Testis (tissue), 5 donors: Measurements from ENCODE around the gene SPRYD3. TPM values are rescaled to one million over a fixed set of nuclear protein-coding genes. Genes with fewer than 3 reads are reported as not detected.

Source experiments
- DNase-seq: peaks from one replicate; pipeline ENCODE4 v3.0.0-alpha.2; 2019
- H3K27ac ChIP-seq, 2 donors: fragments of 200-600 bp; sonication (generic); one replicate each; pipeline ENCODE4 v1.5.1; 2019
- H3K27me3 ChIP-seq: fragments of 200-600 bp; sonication (generic); one replicate; pipeline ENCODE4 v1.5.1; 2019
- H3K36me3 ChIP-seq: fragments of 200-600 bp; sonication (generic); one replicate; pipeline ENCODE4 v1.5.1; 2017; ENCODE audit warnings: low read depth; ENCODE audit errors: missing control alignments
- H3K4me1 ChIP-seq: fragments of 200-600 bp; sonication (generic); one replicate; pipeline ENCODE4 v1.5.1; 2019
- H3K4me3 ChIP-seq, 2 donors: fragments of 200-600 bp; sonication (generic); one replicate each; pipeline ENCODE4 v1.5.1; 2017 to 2019
- H3K9me3 ChIP-seq: fragments of 200-600 bp; sonication (generic); one replicate; pipeline ENCODE4 v1.5.1; 2017
- CTCF ChIP-seq, 3 experiments: fragments of 450-650 bp in 2 of 3; fragments of 200-600 bp in 1 of 3; sonication (generic) in 1 of 3; IDR thresholded peaks; one replicate each; pipeline ENCODE4 v1.5.1; 2016 to 2019; ENCODE audit warnings: antibody characterized with exemption in 3 of 3, mild to moderate bottlenecking in 2 of 3, moderate library complexity in 1 of 3
- POLR2A ChIP-seq: fragments of 450-650 bp; IDR thresholded peaks from one replicate; pipeline ENCODE4 v1.6.1; 2017; ENCODE audit warnings: antibody characterized with exemption, mild to moderate bottlenecking, moderate library complexity
- WGBS, 2 donors: methylation state at CpG; one replicate each; pipeline ENCODE4 v1.1.5; 2018; 5-methylcytosine and 5-hydroxymethylcytosine counted together
- intact Hi-C: fragments of 100-400 bp; cut with DNase I; formaldehyde crosslinking; loops from one replicate; pipeline ENCODE4 v1.15.1; 2023; ENCODE audit warnings: low total_unique reads
- long read RNA-seq, 2 donors: transcript quantifications; one replicate each; lab custom pipeline, GENCODE V29; 2026
- polyA plus RNA-seq: library from polyadenylated mRNA; stranded (reverse); fragments of 350-450 nt; fragmentation: Illumina TruSeq; extraction: RNeasy Lipid Tissue Mini Kit (QIAGEN cat#74804); gene quantifications from one replicate; pipeline ENCODE4 v1.2.3, GENCODE V29; 2014; ENCODE audit warnings: low read depth, low replicate concordance; ENCODE audit not compliant: insufficient read depth
- total RNA-seq, 2 donors: library from RNA; depleted of rRNA; stranded (reverse); fragments of >200 nt; gene quantifications; one replicate each; pipeline ENCODE4 v1.2.3, GENCODE V29; 2016

Gene SPRYD3
- total RNA-seq (10 to 100 TPM; 27.7 to 29.5 TPM), polyA plus RNA-seq (29.5 TPM)
- long read RNA-seq, donor 1, transcript SPRYD3-201 (11 exons, 2,932 nt): major isoform, 8 of 8 reads
- long read RNA-seq, donor 1, partial matches to known transcripts: 0 of 8 reads
- long read RNA-seq, donor 1, other reads (novel, unspliced or antisense): 0 of 8 reads
- long read RNA-seq, donor 2, transcript SPRYD3-201 (11 exons, 2,932 nt): major isoform, 6 of 6 reads
- long read RNA-seq, donor 2, partial matches to known transcripts: 0 of 6 reads
- long read RNA-seq, donor 2, other reads (novel, unspliced or antisense): 0 of 6 reads

- peak; percentile 98 for DNase-seq
- TF ChIP-seq POLR2A: peak; percentile 47
- peak in 1 of 3 experiments; percentile 2 for TF ChIP-seq CTCF (IDR thresholded peaks at IDR 0.05)
- WGBS, 2 donors: 1% methylated on average over 26 to 52 of the region's 67 CpGs
Observed at GRCh38 chr12:53079226-53080117, at the start of gene SPRYD3. SPRYD3 (minus strand) TSS chr12:53079390; CDS start chr12:53079333, 57 bp downstream.

GRCh38 chr12:53127169-53127568 lies 48.0 kb upstream of the SPRYD3 start:
- no peak for DNase-seq
- Histone ChIP-seq H3K9me3 (no peaks in the 10 kb centered on the region), H3K4me1 (no peaks in the 10 kb centered on the region), H3K27ac (no peak overlapping the region), H3K36me3 (no peaks in the 10 kb centered on the region), H3K27me3 (no peaks in the 10 kb centered on the region), H3K4me3 (no peak overlapping the region)
- no peak for TF ChIP-seq CTCF (IDR thresholded peaks at IDR 0.05)
- TF ChIP-seq POLR2A: no peak
- intact Hi-C loops: no loop called here
- 55 to 79% methylated on average over 1 of the region's 1 CpG for WGBS, 2 donors

More at GRCh38 chr12:53079226-53080117, at the start of gene SPRYD3:
- Histone ChIP-seq H3K36me3 (no peaks in the 10 kb centered on the region), H3K4me3 (peak within 1 kb of the TSS; percentile 59 to 82), H3K27me3 (no peaks in the 10 kb centered on the region), H3K4me1 (peaks cover 8% of the 10 kb centered on the region), H3K9me3 (no peaks in the 10 kb centered on the region), H3K27ac (peak within 1 kb of the TSS; percentile 91)
- intact Hi-C loops: no loop called here

DNA sequence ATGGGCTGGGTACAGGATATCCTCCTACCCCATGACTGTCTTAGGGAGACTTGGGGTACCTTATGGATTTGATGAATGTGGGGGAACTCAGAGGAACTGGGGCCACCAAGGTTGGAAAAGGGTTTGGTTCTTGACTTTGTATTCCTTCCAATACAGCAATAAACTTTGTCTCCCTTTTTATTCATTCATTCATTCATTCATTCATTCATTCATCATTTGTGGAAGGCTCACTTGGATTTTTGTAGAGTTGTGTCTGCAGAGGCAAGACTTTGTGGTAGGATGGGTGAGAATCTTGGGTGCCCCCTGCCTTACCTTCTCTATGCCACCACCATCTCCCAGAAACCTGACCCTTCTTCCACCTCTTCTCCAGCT lies 45.1 kb upstream of the SPRYD3 start:
- intact Hi-C loops: no loop called here
- no peak for DNase-seq
- TF ChIP-seq CTCF (IDR thresholded peaks at IDR 0.05) (no peak), POLR2A (no peak)
- H3K9me3 ChIP-seq: no peaks in the 10 kb centered on the region
- H3K27me3 ChIP-seq: no peaks in the 10 kb centered on the region
- no peak overlapping the region for H3K4me3 ChIP-seq
- no peaks in the 10 kb centered on the region for H3K36me3 ChIP-seq
- no peak overlapping the region for H3K27ac ChIP-seq
- no peaks in the 10 kb centered on the region for H3K4me1 ChIP-seq

- H3K9me3 ChIP-seq: no peaks in the 10 kb centered on the region
- 94 to 97% methylated on average over 6 to 16 of the region's 16 CpGs for WGBS, 2 donors
- intact Hi-C loops: no loop called here
- H3K36me3 ChIP-seq: no peaks in the 10 kb centered on the region
- no peak for TF ChIP-seq CTCF (IDR thresholded peaks at IDR 0.05)
- no peak for TF ChIP-seq POLR2A
- no peak overlapping the region for H3K27ac ChIP-seq
- H3K4me3 ChIP-seq: no peak overlapping the region
- H3K4me1 ChIP-seq: no peaks in the 10 kb centered on the region
- no peak for DNase-seq
- no peaks in the 10 kb centered on the region for H3K27me3 ChIP-seq
Observed at GRCh38 chr12:53123578-53124351, 44.6 kb upstream of the SPRYD3 start.
